Measurements from ENCODE around the gene ATP1A4. TPM values are rescaled to one million over a fixed set of nuclear protein-coding genes. Genes with fewer than 3 reads are reported as not detected.

ATP1A4 gene
- total and polyA plus RNA-seq, 5 donors = 0.07 to 0.43 (median 0.18) TPM; not detected in 1

Other genes starting within 250 kb of the ATP1A4 start
- 100 to 1,000 TPM; 117 to 253 (median 162) TPM for gene TAGLN2, start 226.1 kb upstream of the ATP1A4 start, total RNA-seq
- 186 TPM for gene TAGLN2, start 226.1 kb upstream of the ATP1A4 start, polyA plus RNA-seq
- gene IGSF9, start 206.0 kb upstream of the ATP1A4 start, total RNA-seq = 1 to 10 TPM in 3 of 4 donors, under 1 TPM in 1; 0.17 to 2.7 (median 2.3) TPM
- gene IGSF9, start 206.0 kb upstream of the ATP1A4 start, polyA plus RNA-seq = 1.3 TPM
- gene SLAMF9, start 197.4 kb upstream of the ATP1A4 start, total RNA-seq = not detected
- not detected for gene SLAMF9, start 197.4 kb upstream of the ATP1A4 start, polyA plus RNA-seq
- gene PIGM, start 119.6 kb upstream of the ATP1A4 start, total RNA-seq = 1 to 10 TPM; 4.0 to 4.6 (median 4.3) TPM
- gene PIGM, start 119.6 kb upstream of the ATP1A4 start, polyA plus RNA-seq = 2.7 TPM
- gene KCNJ10, start 81.4 kb upstream of the ATP1A4 start, total RNA-seq = under 1 TPM; 0.11 to 0.31 (median 0.20) TPM
- 0.14 TPM for gene KCNJ10, start 81.4 kb upstream of the ATP1A4 start, polyA plus RNA-seq
- gene KCNJ9, start 70.1 kb upstream of the ATP1A4 start, total RNA-seq = not detected
- gene KCNJ9, start 70.1 kb upstream of the ATP1A4 start, polyA plus RNA-seq = not detected
- gene IGSF8, start 53.0 kb upstream of the ATP1A4 start, total RNA-seq = 10 to 100 TPM; 18.3 to 24.2 (median 19.8) TPM
- gene IGSF8, start 53.0 kb upstream of the ATP1A4 start, polyA plus RNA-seq = 18.2 TPM
- gene ATP1A2, start 35.8 kb upstream of the ATP1A4 start, total RNA-seq = 100 to 1,000 TPM; 150 to 323 (median 257) TPM
- 89.6 TPM for gene ATP1A2, start 35.8 kb upstream of the ATP1A4 start, polyA plus RNA-seq
- 10 to 100 TPM in 3 of 4 donors, 1 to 10 TPM in 1; 9.5 to 24.7 (median 15.3) TPM for gene CASQ1, start 39.0 kb downstream of the ATP1A4 start, total RNA-seq
- 33.3 TPM for gene CASQ1, start 39.0 kb downstream of the ATP1A4 start, polyA plus RNA-seq
- 100 to 1,000 TPM; 169 to 223 (median 197) TPM for gene PEA15, start 53.8 kb downstream of the ATP1A4 start, total RNA-seq
- 219 TPM for gene PEA15, start 53.8 kb downstream of the ATP1A4 start, polyA plus RNA-seq
- gene DCAF8, start 110.9 kb downstream of the ATP1A4 start, total RNA-seq = 100 to 1,000 TPM; 113 to 152 (median 122) TPM
- 97.8 TPM for gene DCAF8, start 110.9 kb downstream of the ATP1A4 start, polyA plus RNA-seq
- 100 to 1,000 TPM in 2 of 4 donors, 10 to 100 TPM in 2; 97.4 to 113 (median 105) TPM for gene PEX19, start 133.5 kb downstream of the ATP1A4 start, total RNA-seq
- gene PEX19, start 133.5 kb downstream of the ATP1A4 start, polyA plus RNA-seq = 42.5 TPM
- 100 to 1,000 TPM; 115 to 140 (median 121) TPM for gene COPA, start 191.6 kb downstream of the ATP1A4 start, total RNA-seq
- gene COPA, start 191.6 kb downstream of the ATP1A4 start, polyA plus RNA-seq = 69.1 TPM
- 10 to 100 TPM; 67.1 to 84.3 (median 70.3) TPM for gene NCSTN, start 191.8 kb downstream of the ATP1A4 start, total RNA-seq
- 60.7 TPM for gene NCSTN, start 191.8 kb downstream of the ATP1A4 start, polyA plus RNA-seq
- under 1 TPM in 1 of 4 donors, not detected in 3; 0.09 TPM for gene NHLH1, start 215.5 kb downstream of the ATP1A4 start, total RNA-seq
- gene NHLH1, start 215.5 kb downstream of the ATP1A4 start, polyA plus RNA-seq = 0.05 TPM
- gene VANGL2, start 249.0 kb downstream of the ATP1A4 start, total RNA-seq = 10 to 100 TPM in 2 of 4 donors, 1 to 10 TPM in 2; 8.3 to 11.4 (median 9.5) TPM
- gene VANGL2, start 249.0 kb downstream of the ATP1A4 start, polyA plus RNA-seq = 4.7 TPM

All from right cardiac atrium (tissue), 5 donors.